Coronary artery (tissue), 2 donors: ENCODE measurements around the gene MKNK2.

ENCODE experiments used
- DNase-seq: peaks from one replicate; pipeline ENCODE4 v3.0.0-alpha.2; 2017; ENCODE audit warnings: low spot score
- H3K27ac ChIP-seq, 2 donors: fragments of 200-600 bp; sonication (generic); one replicate each; pipeline ENCODE4 v1.5.1; 2016 to 2019
- H3K4me3 ChIP-seq: fragments of 200-600 bp; sonication (generic); 2 replicates; pipeline ENCODE4 v1.5.1; 2016; ENCODE audit warnings: mild to moderate bottlenecking, moderate library complexity
- TF ChIP-seq, protein P1 (sequence below): fragments of 200-600 bp; sonication (generic); IDR thresholded peaks from one replicate; pipeline ENCODE4 v1.5.1; 2019; ENCODE audit warnings: antibody characterized with exemption

MKNK2 gene

DNA sequence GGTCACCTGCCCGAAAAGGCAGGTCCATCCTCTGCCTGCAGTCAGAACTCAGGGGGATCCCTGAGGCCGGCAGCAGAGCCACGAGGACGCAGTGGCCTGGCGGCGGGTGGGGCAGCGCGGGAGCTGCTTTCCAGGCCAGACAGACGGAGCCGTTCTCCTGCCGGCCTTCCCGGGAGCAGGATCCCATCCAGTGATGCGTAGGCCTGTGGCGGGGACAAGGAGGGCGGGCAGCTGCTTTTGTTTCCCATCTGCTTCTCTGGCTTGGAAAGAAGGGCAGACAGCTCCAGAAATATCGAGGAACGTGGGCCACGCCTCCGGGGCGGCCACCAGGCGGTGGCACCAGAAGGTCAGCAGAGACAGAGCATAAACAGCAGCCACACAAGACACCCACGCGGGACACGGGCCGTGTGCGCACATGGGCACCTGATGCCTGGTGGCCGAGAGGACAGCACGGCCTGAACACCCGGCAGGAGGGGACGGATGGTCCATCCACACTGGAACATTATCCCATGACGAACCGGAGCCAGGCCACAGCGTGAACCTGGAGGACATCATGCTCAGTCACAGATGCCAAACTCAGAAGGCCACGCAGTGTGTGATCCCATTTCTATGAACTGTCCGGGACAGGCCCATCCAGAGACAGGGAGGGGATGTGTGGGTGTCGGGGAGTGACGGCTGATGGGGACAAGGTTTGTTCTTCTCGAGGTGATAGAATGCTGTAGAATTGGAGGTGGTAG is 13.9 kb upstream of the MKNK2 start:
- peak overlapping the region; percentile 49 for H3K4me3 ChIP-seq
- TF ChIP-seq, protein P1, sequence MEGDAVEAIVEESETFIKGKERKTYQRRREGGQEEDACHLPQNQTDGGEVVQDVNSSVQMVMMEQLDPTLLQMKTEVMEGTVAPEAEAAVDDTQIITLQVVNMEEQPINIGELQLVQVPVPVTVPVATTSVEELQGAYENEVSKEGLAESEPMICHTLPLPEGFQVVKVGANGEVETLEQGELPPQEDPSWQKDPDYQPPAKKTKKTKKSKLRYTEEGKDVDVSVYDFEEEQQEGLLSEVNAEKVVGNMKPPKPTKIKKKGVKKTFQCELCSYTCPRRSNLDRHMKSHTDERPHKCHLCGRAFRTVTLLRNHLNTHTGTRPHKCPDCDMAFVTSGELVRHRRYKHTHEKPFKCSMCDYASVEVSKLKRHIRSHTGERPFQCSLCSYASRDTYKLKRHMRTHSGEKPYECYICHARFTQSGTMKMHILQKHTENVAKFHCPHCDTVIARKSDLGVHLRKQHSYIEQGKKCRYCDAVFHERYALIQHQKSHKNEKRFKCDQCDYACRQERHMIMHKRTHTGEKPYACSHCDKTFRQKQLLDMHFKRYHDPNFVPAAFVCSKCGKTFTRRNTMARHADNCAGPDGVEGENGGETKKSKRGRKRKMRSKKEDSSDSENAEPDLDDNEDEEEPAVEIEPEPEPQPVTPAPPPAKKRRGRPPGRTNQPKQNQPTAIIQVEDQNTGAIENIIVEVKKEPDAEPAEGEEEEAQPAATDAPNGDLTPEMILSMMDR = no peak
- DNase-seq = peak; percentile 87
- peak overlapping the region; percentile 87 to 92 for H3K27ac ChIP-seq

DNA sequence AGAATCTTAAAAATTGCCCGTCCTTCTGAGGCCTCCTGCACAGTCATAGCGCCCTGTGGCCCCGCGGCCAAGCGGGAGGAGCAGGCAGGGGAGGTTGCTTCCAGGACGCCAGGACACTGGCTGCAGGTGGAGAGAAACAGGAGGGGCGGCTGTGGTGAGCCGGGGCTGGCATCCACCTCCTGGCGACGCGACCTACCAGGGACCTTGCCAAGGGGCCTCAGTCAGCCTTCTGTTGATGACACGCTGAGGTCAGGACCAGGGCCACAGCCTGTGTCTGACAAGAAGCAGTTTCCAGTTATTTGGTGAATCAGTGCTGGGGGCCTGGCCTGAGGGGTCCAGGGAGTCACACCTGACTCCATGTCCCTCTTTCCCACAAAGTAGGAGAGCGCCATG is 13.3 kb upstream of the MKNK2 start:
- DNase-seq = no peak
- Histone ChIP-seq H3K27ac (peak overlapping the region; percentile 87 to 92), H3K4me3 (peak overlapping the region; percentile 49)
- TF ChIP-seq, protein P1 = no peak

DNA sequence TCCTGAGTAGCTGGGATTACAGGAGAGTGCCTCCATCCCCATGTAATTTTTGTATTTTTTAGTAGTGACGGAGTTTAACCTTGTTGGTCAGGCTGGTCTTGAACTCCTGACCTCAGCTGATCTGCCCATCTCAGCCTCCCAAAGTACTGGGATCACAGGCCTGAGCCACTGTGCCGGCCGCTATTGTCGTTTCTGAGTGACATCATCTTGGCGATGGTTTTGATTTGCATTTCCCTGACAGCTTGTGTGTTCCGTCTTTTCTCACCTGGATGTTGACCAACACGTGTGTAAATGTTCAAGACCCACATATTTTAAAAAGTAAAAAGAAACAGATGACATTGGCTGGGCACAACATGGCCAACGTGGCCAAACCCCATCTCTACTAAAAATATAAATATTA is 12.8 kb upstream of the MKNK2 start:
- no peak for DNase-seq
- H3K27ac ChIP-seq = peak overlapping the region; percentile 87 to 92
- H3K4me3 ChIP-seq = no peak overlapping the region
- TF ChIP-seq, protein P1 = no peak

DNA sequence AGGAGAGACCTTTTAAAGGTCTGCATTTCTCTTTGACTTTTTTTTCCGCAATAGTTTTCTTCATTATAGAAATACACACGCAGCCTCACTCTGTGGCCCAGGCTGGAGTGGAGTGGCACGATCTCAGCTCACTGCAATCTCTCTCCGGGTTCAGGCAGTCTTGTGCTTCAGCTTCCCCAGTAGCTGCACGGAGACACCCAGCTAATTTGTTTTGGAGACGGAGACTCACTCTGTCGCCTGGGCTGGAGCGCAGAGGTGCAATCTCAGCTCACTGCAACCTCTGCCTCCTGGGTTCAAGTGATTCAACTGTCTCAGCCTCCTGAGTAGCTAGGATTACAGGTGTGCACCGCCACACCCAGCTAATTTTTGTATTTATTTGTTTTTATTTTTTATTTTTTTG is 11.7 kb upstream of the MKNK2 start:
- no peak for DNase-seq
- H3K27ac ChIP-seq = no peak overlapping the region
- TF ChIP-seq, protein P1 = no peak
- no peak overlapping the region for H3K4me3 ChIP-seq

DNA sequence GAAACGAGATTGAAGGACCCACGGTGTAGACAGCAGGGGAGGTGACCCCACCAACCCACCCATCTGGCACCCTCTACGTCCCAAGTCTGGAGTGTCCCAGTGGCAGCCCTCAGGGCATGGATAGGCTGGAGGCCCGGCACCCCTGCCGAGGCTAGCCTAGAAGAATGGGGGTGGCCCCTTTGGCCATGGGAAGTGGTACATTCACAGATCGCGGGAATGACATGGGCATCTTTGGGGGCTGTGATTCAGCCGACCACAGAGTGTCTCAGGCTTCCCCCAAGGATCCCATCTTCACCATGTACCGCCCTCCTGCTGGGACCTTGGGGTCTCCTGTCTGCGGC is 11.3 kb upstream of the MKNK2 start:
- peak; percentile 64 for DNase-seq
- H3K27ac ChIP-seq = peak overlapping the region; percentile 95 to 99
- TF ChIP-seq, protein P1 = no peak
- peak overlapping the region; percentile 74 for H3K4me3 ChIP-seq

DNA sequence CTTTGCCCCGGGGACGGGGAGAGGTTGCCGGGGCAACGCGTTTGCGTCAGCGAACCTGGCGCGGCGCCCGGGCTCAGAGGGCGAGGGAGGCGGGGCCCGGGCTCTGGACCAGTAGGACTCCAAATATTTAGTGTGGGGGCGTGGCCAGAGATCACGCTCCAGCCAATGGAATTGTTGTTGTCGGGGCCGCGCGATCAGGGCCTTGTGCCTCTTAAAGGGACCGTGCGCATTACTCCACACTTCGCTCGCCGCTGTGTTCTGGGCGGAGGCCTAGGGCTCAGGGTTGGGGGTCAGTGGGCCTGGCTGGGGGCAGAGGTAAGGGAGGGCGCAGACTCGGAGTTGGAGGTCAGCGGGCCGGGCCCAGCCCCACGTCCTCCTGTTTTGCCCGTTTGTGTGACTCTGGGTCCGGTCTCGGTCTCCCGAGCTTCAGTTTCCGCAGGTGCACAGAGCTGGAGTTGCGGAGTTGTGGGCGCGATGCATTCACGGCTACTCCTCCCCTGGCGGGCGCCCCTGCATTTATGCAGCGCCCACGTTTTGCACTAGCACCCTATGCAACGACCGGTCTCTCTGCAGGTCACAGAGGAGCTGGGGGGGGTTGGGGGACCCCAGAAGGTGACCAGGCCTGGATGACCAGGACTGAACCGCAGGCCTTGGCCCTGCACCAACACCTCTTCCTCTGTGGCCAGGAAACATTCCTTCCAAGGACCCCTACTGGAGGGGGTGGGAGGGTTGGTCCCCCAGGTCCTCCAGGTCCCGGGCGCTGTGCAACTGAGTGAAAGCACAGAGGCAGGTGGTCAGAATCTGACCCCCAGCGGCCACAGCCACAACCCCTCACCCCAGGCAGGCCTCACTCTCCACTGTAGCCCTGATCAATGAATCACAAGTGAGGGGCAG is 10.7 kb upstream of the MKNK2 start:
- Histone ChIP-seq H3K27ac (peak overlapping the region; percentile 95 to 99), H3K4me3 (peak overlapping the region; percentile 74)
- TF ChIP-seq, protein P1 = no peak
- peak; percentile 99 for DNase-seq
